GM11168 (cell line): ENCODE data around the gene CMSS1.

Experiments
- in situ Hi-C: fragments of 300-500 bp; cut with MboI; formaldehyde crosslinking; loops from one replicate; pipeline ENCODE4 v1.12.0; 2022; ENCODE audit warnings: low sequenced_read_pairs; ENCODE audit not compliant: unreplicated experiment

The CMSS1 gene

GRCh38 chr3:100149713-100150415 is 332.2 kb downstream of the CMSS1 start:
- in situ Hi-C loops = no loop called here

GRCh38 chr3:100150473-100150872 is 332.8 kb downstream of the CMSS1 start:
- in situ Hi-C loops = no loop called here

- in situ Hi-C loops = no loop called here
Measured at GRCh38 chr3:100151024-100151707, 333.5 kb downstream of the CMSS1 start.

GRCh38 chr3:100154171-100154570 is 336.5 kb downstream of the CMSS1 start:
- in situ Hi-C loops = no loop called here

GRCh38 chr3:100155128-100155527 is 337.5 kb downstream of the CMSS1 start:
- in situ Hi-C loops = no loop called here

GRCh38 chr3:100155590-100155989 is 337.9 kb downstream of the CMSS1 start:
- in situ Hi-C loops = no loop called here

- in situ Hi-C loops = no loop called here
Measured at GRCh38 chr3:100157685-100158084, 340.0 kb downstream of the CMSS1 start.

- in situ Hi-C loops = no loop called here
Measured at GRCh38 chr3:100158918-100159330, 341.3 kb downstream of the CMSS1 start.

GRCh38 chr3:100159331-100160153 is 341.9 kb downstream of the CMSS1 start:
- in situ Hi-C loops = no loop called here

GRCh38 chr3:100160521-100160920 is 342.9 kb downstream of the CMSS1 start:
- in situ Hi-C loops = no loop called here

GRCh38 chr3:100163787-100164186 is 346.1 kb downstream of the CMSS1 start:
- in situ Hi-C loops = no loop called here

- in situ Hi-C loops = no loop called here
Measured at GRCh38 chr3:100164743-100165142, 347.1 kb downstream of the CMSS1 start.

- in situ Hi-C loops = no loop called here
Measured at GRCh38 chr3:100165926-100166550, 348.4 kb downstream of the CMSS1 start.

GRCh38 chr3:100169201-100169920 is 351.7 kb downstream of the CMSS1 start:
- in situ Hi-C loops = no loop called here

- in situ Hi-C loops = no loop called here
Measured at GRCh38 chr3:100170486-100170885, 352.8 kb downstream of the CMSS1 start.

- in situ Hi-C loops = no loop called here
Measured at GRCh38 chr3:100171211-100171914, 353.7 kb downstream of the CMSS1 start.

- in situ Hi-C loops = no loop called here
Measured at GRCh38 chr3:100173961-100174360, 356.3 kb downstream of the CMSS1 start.

- in situ Hi-C loops = no loop called here
Measured at GRCh38 chr3:100175637-100176280, 358.1 kb downstream of the CMSS1 start.
